Measurements from ENCODE around the gene USP53. TPM values are rescaled to one million over a fixed set of nuclear protein-coding genes. Genes with fewer than 3 reads are reported as not detected.
A peak's percentile ranks its signal among the peaks of the same experiment; 100 is the strongest.

The USP53 gene
- total RNA-seq, 5 donors from 2014 or later (not counting 1 experiment from before 2014, with no cell fraction given): 17.3 to 26.4 (median 21.2) TPM

DNA sequence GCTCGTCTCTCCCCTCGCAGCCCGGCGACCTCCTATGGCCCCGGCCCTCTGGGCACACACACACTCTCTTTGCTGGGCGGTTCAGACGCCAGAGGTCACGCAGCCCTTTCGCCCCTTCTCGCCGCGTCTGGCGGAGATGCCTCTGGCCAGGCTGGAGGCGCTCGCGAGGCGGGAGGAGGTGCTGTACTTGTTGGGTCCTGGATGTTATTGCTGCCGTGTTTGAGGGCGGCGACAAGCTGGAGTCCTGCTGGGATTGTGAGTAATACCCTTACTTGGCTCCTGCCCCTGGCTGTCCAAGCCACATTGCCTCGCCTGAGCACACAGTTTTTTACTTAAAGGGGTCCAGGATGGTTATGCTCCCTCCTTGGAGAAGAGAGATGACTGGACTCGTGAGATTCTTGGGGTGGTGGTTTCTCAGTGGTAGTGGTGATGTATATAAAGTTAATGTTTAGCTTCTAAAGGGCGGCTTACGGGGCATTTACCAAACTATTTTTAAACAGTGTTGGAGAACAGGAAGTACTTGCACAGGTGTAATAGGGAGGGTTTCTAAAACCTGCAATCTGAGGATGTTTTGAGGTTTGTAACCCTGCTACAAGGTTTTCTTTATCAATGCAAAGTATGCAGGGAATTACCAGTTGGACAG lies 572 bp downstream of the USP53 start:
- H3K27ac Mint-ChIP-seq: peak overlapping the region; percentile 96 to 98
- no peaks in the 10 kb centered on the region for H3K27me3 Mint-ChIP-seq
- ATAC-seq (replicated peaks in 1 of 4): peak; percentile 31 to 49 (median 40)
- peak overlapping the region; percentile 96 to 99 (median 98) for H3K4me3 Mint-ChIP-seq
- ChIA-PET POLR2A (interaction anchor here in 1 of 2 donors (0.6 to 1.0 kb wide), 4 partner anchors 19 to 241 kb away, joined by 3 to 7 read pairs (median 4); no protein-coding TSS in a partner anchor), CTCF (interaction anchor here in 1 of 2 donors (1.2 to 1.5 kb wide), 3 partner anchors 30 to 85 kb away, joined by 3 to 5 read pairs (median 3); no protein-coding TSS in a partner anchor)
- peaks cover 0 to 7% of the 10 kb centered on the region in 2 donors for H3K36me3 ChIP-seq (ENCODE audit: control insufficient read depth in 2 of 2, extremely low read depth in 1 of 2, insufficient read depth in 1 of 2, low read length in 1 of 2)
- peaks cover 3 to 8% of the 10 kb centered on the region in 2 experiments for H3K4me1 ChIP-seq (ENCODE audit: control insufficient read depth in 1 of 2, extremely low read depth in 1 of 2, insufficient read depth in 2 of 2, low read length in 2 of 2)
- peak in 30 of 35 experiments; percentile 5 to 63 (median 30) for DNase-seq
- WGBS (ENCODE audit: insufficient coverage): 0% methylated on average over 16 of the region's 24 CpGs
- peak overlapping the region; percentile 65 for H3K27ac ChIP-seq (ENCODE audit: low read length)
- peaks cover 43 to 55% (median 54%) of the 10 kb centered on the region in 3 donors for H3K4me1 Mint-ChIP-seq
- H3K27me3 ChIP-seq (replicated peaks in 1 of 2; ENCODE audit: control insufficient read depth in 2 of 2, extremely low read depth in 1 of 2, insufficient read depth in 2 of 2, low read length in 1 of 2): no peaks in the 10 kb centered on the region
- peaks cover 10% of the 10 kb centered on the region for H3K36me3 Mint-ChIP-seq
- H3K9me3 ChIP-seq: no peaks in the 10 kb centered on the region
- peak overlapping the region; percentile 76 to 80 for H3K4me3 ChIP-seq (ENCODE audit: control insufficient read depth in 1 of 2, extremely low read depth in 1 of 2, low read length in 1 of 2)
- H3K9me3 Mint-ChIP-seq: no peaks in the 10 kb centered on the region

DNA sequence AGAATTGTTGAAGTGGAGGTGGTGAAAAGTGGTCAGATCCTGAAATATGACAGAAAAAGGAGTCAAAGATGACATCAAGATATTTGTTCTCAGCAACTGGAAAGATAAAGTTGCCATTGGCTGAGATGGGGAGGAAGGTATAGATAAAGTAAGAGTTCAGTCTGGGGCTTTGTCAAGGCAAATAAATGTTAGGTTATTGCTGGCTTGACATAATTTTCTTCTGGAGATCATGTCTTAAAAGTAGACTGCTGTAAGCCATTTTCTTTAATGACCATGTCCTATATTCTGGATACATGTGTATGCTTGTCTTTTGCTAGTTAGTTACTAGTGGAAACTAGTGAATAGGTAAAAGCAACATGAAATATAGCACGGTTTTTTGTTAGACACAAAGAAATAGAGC lies 5.6 kb downstream of the USP53 start:
- ChIA-PET CTCF (no interaction called here), POLR2A (no interaction called here)
- Mint-ChIP-seq H3K9me3 (peaks cover 0 to 5% (median 0%) of the 10 kb centered on the region in 3 donors), H3K36me3 (peaks cover 38% of the 10 kb centered on the region), H3K27me3 (no peaks in the 10 kb centered on the region), H3K4me3 (no peak overlapping the region), H3K27ac (peak overlapping the region in 1 of 2 donors; percentile 3), H3K4me1 (peaks cover 20 to 37% (median 30%) of the 10 kb centered on the region in 3 donors)
- no peak for DNase-seq
- ATAC-seq (replicated peaks in 1 of 4): no peak
- peaks cover 0 to 17% of the 10 kb centered on the region in 2 donors for H3K36me3 ChIP-seq (ENCODE audit: control insufficient read depth in 2 of 2, extremely low read depth in 1 of 2, insufficient read depth in 1 of 2, low read length in 1 of 2)
- peaks cover 3 to 5% of the 10 kb centered on the region in 2 experiments for H3K4me1 ChIP-seq (ENCODE audit: control insufficient read depth in 1 of 2, extremely low read depth in 1 of 2, insufficient read depth in 2 of 2, low read length in 2 of 2)
- no peak overlapping the region for H3K27ac ChIP-seq (ENCODE audit: low read length)
- no peaks in the 10 kb centered on the region for H3K27me3 ChIP-seq (replicated peaks in 1 of 2; ENCODE audit: control insufficient read depth in 2 of 2, extremely low read depth in 1 of 2, insufficient read depth in 2 of 2, low read length in 1 of 2)
- no peaks in the 10 kb centered on the region for H3K9me3 ChIP-seq
- no peak overlapping the region for H3K4me3 ChIP-seq (ENCODE audit: control insufficient read depth in 1 of 2, extremely low read depth in 1 of 2, low read length in 1 of 2)
- WGBS (ENCODE audit: insufficient coverage): no CpG with 5 or more reads among the region's 1 CpG

DNA sequence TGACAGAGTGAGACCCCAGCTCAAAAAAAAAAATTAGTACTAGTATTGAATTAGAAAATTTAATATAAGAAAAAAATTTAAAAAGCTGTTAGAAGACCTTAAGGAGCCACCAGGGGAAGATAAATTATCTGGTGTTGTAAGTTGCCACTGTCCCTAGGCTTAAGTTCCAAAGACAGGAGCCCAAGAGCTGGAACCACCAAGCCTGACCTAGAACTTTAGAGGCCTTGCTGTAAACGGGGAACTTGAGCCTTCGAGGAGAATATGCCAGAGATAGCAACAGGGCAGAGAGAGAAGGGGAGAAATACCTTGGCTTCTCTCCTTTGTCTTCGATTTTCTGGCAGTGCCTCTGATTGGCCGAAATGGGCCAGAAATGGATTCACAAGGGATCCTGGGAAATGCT lies 8.9 kb downstream of the USP53 start:
- ATAC-seq (replicated peaks in 1 of 4) (no peak), DNase-seq (no peak)
- H3K9me3 Mint-ChIP-seq: peaks cover 0 to 11% (median 0%) of the 10 kb centered on the region in 3 donors
- no peak overlapping the region for H3K27ac Mint-ChIP-seq
- Histone ChIP-seq H3K4me1 (ENCODE audit: control insufficient read depth in 1 of 2, extremely low read depth in 1 of 2, insufficient read depth in 2 of 2, low read length in 2 of 2) (no peaks in the 10 kb centered on the region), H3K27me3 (replicated peaks in 1 of 2; ENCODE audit: control insufficient read depth in 2 of 2, extremely low read depth in 1 of 2, insufficient read depth in 2 of 2, low read length in 1 of 2) (no peaks in the 10 kb centered on the region), H3K27ac (ENCODE audit: low read length) (no peak overlapping the region), H3K4me3 (ENCODE audit: control insufficient read depth in 1 of 2, extremely low read depth in 1 of 2, low read length in 1 of 2) (no peak overlapping the region), H3K9me3 (no peaks in the 10 kb centered on the region), H3K36me3 (ENCODE audit: control insufficient read depth in 2 of 2, extremely low read depth in 1 of 2, insufficient read depth in 1 of 2, low read length in 1 of 2) (peaks cover 0 to 17% of the 10 kb centered on the region in 2 donors)
- 81% methylated on average over 3 of the region's 4 CpGs for WGBS (ENCODE audit: insufficient coverage)
- H3K4me3 Mint-ChIP-seq: no peak overlapping the region
- peaks cover 8 to 23% (median 11%) of the 10 kb centered on the region in 3 donors for H3K4me1 Mint-ChIP-seq
- ChIA-PET CTCF (no interaction called here), POLR2A (interaction anchor here in 1 of 2 donors (0.6 kb wide), 1 partner anchor 188 kb away, joined by 3 read pairs; no protein-coding TSS in a partner anchor)
- peaks cover 55% of the 10 kb centered on the region for H3K36me3 Mint-ChIP-seq
- no peaks in the 10 kb centered on the region for H3K27me3 Mint-ChIP-seq

DNA sequence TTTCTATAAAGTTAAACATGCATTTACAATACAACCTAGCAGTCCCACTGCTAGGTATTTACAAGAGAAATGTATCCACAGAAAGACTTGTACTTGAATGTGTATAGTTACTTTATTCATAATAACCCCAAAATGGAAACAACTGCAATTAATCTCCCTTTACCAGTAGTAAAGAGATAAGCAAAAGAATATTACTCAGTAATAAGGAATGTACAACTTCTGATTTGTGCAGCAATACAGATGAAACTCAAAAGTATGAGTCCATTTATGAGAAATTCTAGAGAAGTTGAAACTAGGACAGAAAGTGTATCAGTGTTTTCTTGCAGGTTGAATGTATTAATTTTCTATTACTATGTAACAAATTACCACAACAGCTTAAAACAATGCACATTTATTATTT lies 15.2 kb downstream of the USP53 start:
- CTCF ChIA-PET: interaction anchor here (0.5 to 0.6 kb wide), 3 partner anchors 72 to 394 kb away, joined by 3 read pairs; no protein-coding TSS in a partner anchor
- Mint-ChIP-seq H3K4me1 (peaks cover 18 to 38% (median 29%) of the 10 kb centered on the region in 3 donors), H3K36me3 (peaks cover 52% of the 10 kb centered on the region), H3K27me3 (no peaks in the 10 kb centered on the region), H3K9me3 (peaks cover 0 to 9% (median 0%) of the 10 kb centered on the region in 3 donors), H3K4me3 (no peak overlapping the region), H3K27ac (peak overlapping the region in 1 of 2 donors; percentile 23)
- H3K4me3 ChIP-seq (ENCODE audit: control insufficient read depth in 1 of 2, extremely low read depth in 1 of 2, low read length in 1 of 2): no peak overlapping the region
- ATAC-seq (replicated peaks in 1 of 4) (no peak), DNase-seq (no peak)
- POLR2A ChIA-PET: interaction anchor here in 1 of 2 donors (0.5 kb wide), 1 partner anchor 11 kb away, joined by 3 read pairs; no protein-coding TSS in a partner anchor
- no peaks in the 10 kb centered on the region for H3K27me3 ChIP-seq (replicated peaks in 1 of 2; ENCODE audit: control insufficient read depth in 2 of 2, extremely low read depth in 1 of 2, insufficient read depth in 2 of 2, low read length in 1 of 2)
- no peak overlapping the region for H3K27ac ChIP-seq (ENCODE audit: low read length)
- H3K36me3 ChIP-seq (ENCODE audit: control insufficient read depth in 2 of 2, extremely low read depth in 1 of 2, insufficient read depth in 1 of 2, low read length in 1 of 2): no peaks in the 10 kb centered on the region
- peaks cover 2% of the 10 kb centered on the region for H3K9me3 ChIP-seq
- H3K4me1 ChIP-seq (ENCODE audit: control insufficient read depth in 1 of 2, extremely low read depth in 1 of 2, insufficient read depth in 2 of 2, low read length in 2 of 2): no peaks in the 10 kb centered on the region

DNA sequence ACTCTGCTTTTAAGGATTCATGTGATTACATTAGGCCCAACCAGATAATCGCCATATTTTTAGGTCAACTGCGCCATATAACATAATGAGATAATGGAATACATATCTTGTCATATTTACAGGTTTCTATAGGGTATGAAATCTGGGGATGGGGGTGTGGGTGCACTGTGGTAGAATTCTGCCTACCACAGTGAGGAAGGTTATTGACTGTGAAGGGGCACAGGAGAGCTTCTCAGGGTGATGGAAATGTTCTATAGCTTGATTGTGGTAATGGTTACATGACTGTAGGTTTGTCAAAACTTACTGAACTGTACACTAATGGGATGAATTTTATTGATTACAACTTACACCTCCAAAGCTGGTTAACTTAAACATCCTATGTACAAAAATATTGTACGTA lies 15.9 kb downstream of the USP53 start:
- ChIA-PET CTCF (interaction anchor here in 1 of 2 donors (0.6 kb wide), 1 partner anchor 187 kb away, joined by 3 read pairs; no protein-coding TSS in a partner anchor), POLR2A (no interaction called here)
- Mint-ChIP-seq H3K27ac (no peak overlapping the region), H3K36me3 (peaks cover 47% of the 10 kb centered on the region), H3K4me1 (peaks cover 23 to 44% (median 34%) of the 10 kb centered on the region in 3 donors), H3K27me3 (no peaks in the 10 kb centered on the region), H3K9me3 (peaks cover 0 to 9% (median 0%) of the 10 kb centered on the region in 3 donors), H3K4me3 (no peak overlapping the region)
- no peaks in the 10 kb centered on the region for H3K27me3 ChIP-seq (replicated peaks in 1 of 2; ENCODE audit: control insufficient read depth in 2 of 2, extremely low read depth in 1 of 2, insufficient read depth in 2 of 2, low read length in 1 of 2)
- no peak overlapping the region for H3K4me3 ChIP-seq (ENCODE audit: control insufficient read depth in 1 of 2, extremely low read depth in 1 of 2, low read length in 1 of 2)
- WGBS (ENCODE audit: insufficient coverage): no CpG with 5 or more reads among the region's 3 CpGs
- no peak for DNase-seq
- ATAC-seq (replicated peaks in 1 of 4): no peak
- H3K9me3 ChIP-seq: peaks cover 2% of the 10 kb centered on the region
- H3K36me3 ChIP-seq (ENCODE audit: control insufficient read depth in 2 of 2, extremely low read depth in 1 of 2, insufficient read depth in 1 of 2, low read length in 1 of 2): no peaks in the 10 kb centered on the region
- H3K4me1 ChIP-seq (ENCODE audit: control insufficient read depth in 1 of 2, extremely low read depth in 1 of 2, insufficient read depth in 2 of 2, low read length in 2 of 2): no peaks in the 10 kb centered on the region
- H3K27ac ChIP-seq (ENCODE audit: low read length): no peak overlapping the region

DNA sequence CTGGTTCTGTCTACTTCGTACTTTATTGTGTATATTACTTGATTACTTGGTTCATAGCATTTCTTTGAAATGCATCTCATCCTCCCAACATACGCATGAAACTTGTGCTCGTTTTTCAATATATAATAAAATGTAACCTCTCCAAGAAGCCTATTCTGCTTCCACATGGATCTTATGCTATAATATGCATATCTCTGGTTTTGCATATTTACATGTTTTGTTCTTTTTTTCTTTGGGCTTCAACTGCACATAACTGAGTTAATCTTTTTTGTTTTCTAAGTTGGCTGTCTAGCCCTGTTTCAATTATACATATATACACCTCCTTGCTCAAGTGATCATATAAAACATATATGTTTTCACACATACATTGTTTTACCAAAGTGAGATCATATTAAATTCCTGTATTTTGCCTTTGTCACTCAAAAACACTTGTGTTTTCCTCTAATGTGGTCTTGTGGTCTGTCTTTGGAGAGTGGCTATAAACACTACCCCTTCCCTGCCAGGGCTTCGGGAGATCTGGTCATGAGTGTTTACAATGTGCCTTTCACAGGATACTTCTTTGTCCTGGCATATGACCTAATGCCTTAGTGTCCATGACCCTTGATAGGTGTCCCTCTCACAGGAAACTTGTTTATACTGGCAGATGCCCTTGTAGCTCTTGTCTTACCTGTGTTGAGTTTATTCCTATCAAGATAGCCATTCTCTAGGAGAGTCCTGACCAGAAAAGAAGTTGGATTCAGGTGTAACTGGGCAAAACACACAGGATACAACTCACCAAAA lies 17.6 kb downstream of the USP53 start:
- H3K36me3 Mint-ChIP-seq: peaks cover 38% of the 10 kb centered on the region
- no peaks in the 10 kb centered on the region for H3K36me3 ChIP-seq (ENCODE audit: control insufficient read depth in 2 of 2, extremely low read depth in 1 of 2, insufficient read depth in 1 of 2, low read length in 1 of 2)
- H3K27me3 ChIP-seq (replicated peaks in 1 of 2; ENCODE audit: control insufficient read depth in 2 of 2, extremely low read depth in 1 of 2, insufficient read depth in 2 of 2, low read length in 1 of 2): no peaks in the 10 kb centered on the region
- H3K4me1 ChIP-seq (ENCODE audit: control insufficient read depth in 1 of 2, extremely low read depth in 1 of 2, insufficient read depth in 2 of 2, low read length in 2 of 2): peaks cover 4 to 5% of the 10 kb centered on the region in 2 experiments
- no peak overlapping the region for H3K4me3 Mint-ChIP-seq
- peaks cover 0 to 3% (median 0%) of the 10 kb centered on the region in 3 donors for H3K9me3 Mint-ChIP-seq
- no peak overlapping the region for H3K27ac Mint-ChIP-seq
- H3K9me3 ChIP-seq: peaks cover 2% of the 10 kb centered on the region
- ChIA-PET CTCF (interaction anchor here in 1 of 2 donors (1.0 kb wide), 1 partner anchor 70 kb away, joined by 3 read pairs; a partner anchor contains a TSS), POLR2A (interaction anchor here in 1 of 2 donors (0.6 kb wide), 1 partner anchor 34 kb away, joined by 4 read pairs; no protein-coding TSS in a partner anchor)
- H3K4me3 ChIP-seq (ENCODE audit: control insufficient read depth in 1 of 2, extremely low read depth in 1 of 2, low read length in 1 of 2): no peak overlapping the region
- DNase-seq (no peak), ATAC-seq (replicated peaks in 1 of 4) (no peak)
- peaks cover 32 to 55% (median 42%) of the 10 kb centered on the region in 3 donors for H3K4me1 Mint-ChIP-seq
- no peak overlapping the region for H3K27ac ChIP-seq (ENCODE audit: low read length)
- no peaks in the 10 kb centered on the region for H3K27me3 Mint-ChIP-seq
- no CpG with 5 or more reads among the region's 4 CpGs for WGBS (ENCODE audit: insufficient coverage)

Data from T-cell (primary cell).